ENCODE data around the gene S100A7. TPM values are rescaled to one million over a fixed set of nuclear protein-coding genes. Genes with fewer than 3 reads are reported as not detected.
"Not testable (repeated sequence)": the region's sequence is repeated elsewhere in the genome, so short reads cannot be mapped to it uniquely, and the experiment has no call there.

The S100A7 gene
- total RNA-seq, 1 donor = not detected

- Histone ChIP-seq H3K9me3 (ENCODE audit: low read depth, low read length) (no peaks in the 10 kb centered on the region), H3K27me3 (ENCODE audit: insufficient read depth, low read length) (peaks cover 2% of the 10 kb centered on the region), H3K4me1 (ENCODE audit: insufficient read depth, low read length) (no peaks in the 10 kb centered on the region), H3K4me3 (ENCODE audit: low read length) (no peak overlapping the region)
Measured at GRCh38 chr1:153429266-153430165, 30.9 kb downstream of the S100A7 start.

- H3K4me1 ChIP-seq (ENCODE audit: insufficient read depth, low read length) = no peaks in the 10 kb centered on the region
- H3K4me3 ChIP-seq (ENCODE audit: low read length) = no peak overlapping the region
- H3K9me3 ChIP-seq (ENCODE audit: low read depth, low read length) = no peaks in the 10 kb centered on the region
- H3K27me3 ChIP-seq (ENCODE audit: insufficient read depth, low read length) = peaks cover 9% of the 10 kb centered on the region
Measured at GRCh38 chr1:153428791-153429190, 31.7 kb downstream of the S100A7 start.

GRCh38 chr1:153428073-153428638 is 32.3 kb downstream of the S100A7 start:
- Histone ChIP-seq H3K4me1 (ENCODE audit: insufficient read depth, low read length) (no peaks in the 10 kb centered on the region), H3K9me3 (ENCODE audit: low read depth, low read length) (no peaks in the 10 kb centered on the region), H3K27me3 (ENCODE audit: insufficient read depth, low read length) (peaks cover 14% of the 10 kb centered on the region), H3K4me3 (ENCODE audit: low read length) (no peak overlapping the region)

GRCh38 chr1:153426809-153427208 is 33.6 kb downstream of the S100A7 start:
- Histone ChIP-seq H3K27me3 (ENCODE audit: insufficient read depth, low read length) (peaks cover 14% of the 10 kb centered on the region), H3K4me3 (ENCODE audit: low read length) (no peak overlapping the region), H3K4me1 (ENCODE audit: insufficient read depth, low read length) (no peaks in the 10 kb centered on the region), H3K9me3 (ENCODE audit: low read depth, low read length) (no peaks in the 10 kb centered on the region)

GRCh38 chr1:153422450-153423068 is 37.9 kb downstream of the S100A7 start:
- Histone ChIP-seq H3K9me3 (ENCODE audit: low read depth, low read length) (no peaks in the 10 kb centered on the region), H3K27me3 (ENCODE audit: insufficient read depth, low read length) (peaks cover 14% of the 10 kb centered on the region), H3K4me3 (ENCODE audit: low read length) (no peak overlapping the region), H3K4me1 (ENCODE audit: insufficient read depth, low read length) (no peaks in the 10 kb centered on the region)

GRCh38 chr1:153420306-153420705 is 40.1 kb downstream of the S100A7 start:
- H3K4me1 ChIP-seq (ENCODE audit: insufficient read depth, low read length) = no peaks in the 10 kb centered on the region
- H3K4me3 ChIP-seq (ENCODE audit: low read length) = no peak overlapping the region
- no peaks in the 10 kb centered on the region for H3K9me3 ChIP-seq (ENCODE audit: low read depth, low read length)
- peaks cover 14% of the 10 kb centered on the region for H3K27me3 ChIP-seq (ENCODE audit: insufficient read depth, low read length)

- not testable (repeated sequence) for H3K4me3 ChIP-seq (ENCODE audit: low read length); H3K4me1 ChIP-seq (ENCODE audit: insufficient read depth, low read length); H3K9me3 ChIP-seq (ENCODE audit: low read depth, low read length)
- H3K27me3 ChIP-seq (ENCODE audit: insufficient read depth, low read length) = peaks cover 11% of the 10 kb centered on the region
Measured at GRCh38 chr1:153419436-153419793, 41.0 kb downstream of the S100A7 start.

- not testable (repeated sequence) for H3K27me3 ChIP-seq (ENCODE audit: insufficient read depth, low read length); H3K9me3 ChIP-seq (ENCODE audit: low read depth, low read length); H3K4me3 ChIP-seq (ENCODE audit: low read length); H3K4me1 ChIP-seq (ENCODE audit: insufficient read depth, low read length)
Measured at GRCh38 chr1:153418758-153419435, 41.6 kb downstream of the S100A7 start.

DNA sequence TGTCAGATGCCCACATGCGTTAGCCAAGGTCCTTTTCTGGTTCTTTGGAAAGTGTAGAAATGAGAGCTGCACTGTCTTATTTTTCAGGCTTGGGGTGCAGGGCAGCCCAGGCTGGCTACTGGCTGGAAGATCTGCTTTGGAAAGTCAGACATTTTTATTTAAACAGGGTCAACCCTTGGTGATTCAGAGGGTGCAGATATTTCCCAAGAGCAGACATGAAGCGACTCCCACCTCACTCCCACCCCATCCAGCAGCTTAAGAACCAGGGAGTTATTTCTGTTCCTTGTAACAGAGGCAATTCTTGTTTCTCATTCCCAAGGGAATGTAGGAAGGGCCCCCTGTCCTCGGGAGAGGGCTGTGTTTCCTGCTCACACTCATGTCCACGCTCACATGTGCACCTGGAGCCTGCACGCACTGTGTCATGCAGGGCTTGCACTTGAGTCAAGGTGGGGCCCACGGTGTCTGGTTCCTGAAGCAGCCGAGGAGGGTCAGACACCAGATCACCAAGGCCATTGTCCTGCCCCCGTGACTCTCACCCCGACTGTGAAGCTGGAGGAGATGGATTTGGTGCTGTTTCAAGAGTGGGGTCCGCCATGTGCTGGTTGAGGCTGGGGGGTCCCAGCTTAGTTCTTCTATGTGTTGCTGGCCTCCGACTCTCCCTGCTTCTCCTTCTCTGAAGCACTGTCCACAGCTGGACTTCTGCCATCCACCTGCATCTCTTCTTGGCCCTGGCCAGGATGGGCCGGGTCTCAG is 43.1 kb downstream of the S100A7 start:
- Histone ChIP-seq H3K4me3 (ENCODE audit: low read length) (no peak overlapping the region), H3K4me1 (ENCODE audit: insufficient read depth, low read length) (no peaks in the 10 kb centered on the region), H3K27me3 (ENCODE audit: insufficient read depth, low read length) (no peaks in the 10 kb centered on the region), H3K9me3 (ENCODE audit: low read depth, low read length) (no peaks in the 10 kb centered on the region)

GRCh38 chr1:153415850-153416570 is 44.4 kb downstream of the S100A7 start, which contains the start of gene S100A7A:
S100A7A (plus strand) TSS chr1:153416520; CDS start chr1:153418083, 1,563 bp downstream.
- Histone ChIP-seq H3K9me3 (ENCODE audit: low read depth, low read length) (no peaks in the 10 kb centered on the region), H3K4me1 (ENCODE audit: insufficient read depth, low read length) (no peaks in the 10 kb centered on the region), H3K4me3 (ENCODE audit: low read length) (no peak within 1 kb of the TSS), H3K27me3 (ENCODE audit: insufficient read depth, low read length) (no peaks in the 10 kb centered on the region)

DNA sequence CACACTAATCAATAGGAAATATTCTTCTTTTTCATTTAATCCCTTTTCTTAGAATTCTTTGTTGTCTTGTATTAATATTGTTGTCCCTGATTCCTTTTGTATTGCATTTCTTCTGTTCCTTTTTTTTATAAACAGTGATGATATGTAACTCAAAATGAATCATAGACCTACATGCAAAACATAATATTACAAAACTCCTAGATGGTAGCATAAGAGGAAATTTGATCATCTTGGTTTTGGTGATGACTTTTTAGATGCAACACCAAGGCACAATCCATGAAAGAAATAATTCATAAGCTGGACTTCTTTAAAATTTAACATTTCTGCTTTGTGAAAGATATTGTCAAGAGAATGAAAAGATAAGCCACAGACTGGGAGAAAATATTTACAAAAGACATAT is 46.5 kb downstream of the S100A7 start:
- not testable (repeated sequence) for H3K4me3 ChIP-seq (ENCODE audit: low read length); H3K9me3 ChIP-seq (ENCODE audit: low read depth, low read length)

More for the DNA sequence above, 46.5 kb downstream of the S100A7 start:
- H3K4me1 ChIP-seq (ENCODE audit: insufficient read depth, low read length); H3K27me3 ChIP-seq (ENCODE audit: insufficient read depth, low read length): not testable (repeated sequence)

Measured in mononuclear cell (primary cell).